ENCODE results near the gene MGP.

- TF ChIP-seq POLR2A (IDR thresholded peaks at IDR 0.05) (no peak), CTCF (IDR thresholded peaks at IDR 0.05) (no peak)
These were observed 6.3 kb downstream of the MGP start for GRCh38 chr12:14879222-14879933.

Data from testis (tissue), 2 donors.